GM12878 (cell line): ENCODE results near the gene PPIA. TPM values are rescaled to one million over a fixed set of nuclear protein-coding genes. Genes with fewer than 3 reads are reported as not detected.

ENCODE experiments used
- CUX1 ChIP-seq: IDR thresholded peaks from 2 replicates; pipeline ENCODE4 v1.6.1; 2012; ENCODE audit warnings: improper control_type of control experiment, low read depth, low read length; ENCODE audit not compliant: insufficient replicate concordance
- FOS ChIP-seq: IDR thresholded peaks from 3 replicates; pipeline ENCODE4 v1.6.1; 2011; ENCODE audit warnings: borderline replicate concordance; ENCODE audit not compliant: insufficient read length; ENCODE audit errors: extremely low read depth
- FOXK2 ChIP-seq: fragments of 450-650 bp; IDR thresholded peaks from 2 replicates; pipeline ENCODE4 v1.6.1; 2017; ENCODE audit warnings: mild to moderate bottlenecking, moderate library complexity
- JUND ChIP-seq: IDR thresholded peaks from 2 replicates; pipeline ENCODE4 v1.6.1; 2012; ENCODE audit warnings: low read depth, mild to moderate bottlenecking, low read length, improper control_type of control experiment, moderate library complexity
- KDM1A ChIP-seq: fragments of 200-600 bp; sonication (generic); IDR thresholded peaks from 2 replicates; pipeline ENCODE4 v1.6.1; 2016; ENCODE audit warnings: borderline replicate concordance
- MYC ChIP-seq: IDR thresholded peaks from 2 replicates; pipeline ENCODE4 v1.6.1; 2011; ENCODE audit warnings: mild to moderate bottlenecking, low read length, moderate library complexity, inconsistent platforms; ENCODE audit not compliant: insufficient read depth, insufficient replicate concordance, insufficient read length, severe bottlenecking
- PKNOX1 ChIP-seq: fragments of 450-650 bp; IDR thresholded peaks from 2 replicates; pipeline ENCODE4 v1.6.1; 2016; ENCODE audit warnings: mild to moderate bottlenecking
- POLR2A ChIP-seq: IDR thresholded peaks from 2 replicates; pipeline ENCODE4 v1.6.1; 2011; ENCODE audit warnings: low read depth, mild to moderate bottlenecking, low read length
- POU2F2 ChIP-seq: IDR thresholded peaks from 3 replicates; pipeline ENCODE4 v1.6.1; 2011; ENCODE audit warnings: low read depth, mild to moderate bottlenecking, low read length, borderline replicate concordance
- RB1 ChIP-seq: fragments of 450-650 bp; formaldehyde crosslinking; IDR thresholded peaks from 2 replicates; pipeline ENCODE4 v1.6.1; 2017; ENCODE audit warnings: mild to moderate bottlenecking, borderline replicate concordance
- RELA ChIP-seq: fragments of 450-650 bp; IDR thresholded peaks from 2 replicates; pipeline ENCODE4 v1.8.0; 2014; ENCODE audit warnings: borderline replicate concordance; ENCODE audit not compliant: partially characterized antibody
- SIX5 ChIP-seq: IDR thresholded peaks from 2 replicates; pipeline ENCODE4 v1.6.1; 2011; ENCODE audit warnings: mild to moderate bottlenecking, low read depth, low read length, moderate library complexity; ENCODE audit not compliant: severe bottlenecking
- SRF ChIP-seq, 2 experiments: IDR thresholded peaks; 2 replicates each; pipeline ENCODE4 v1.6.1; 2011; ENCODE audit warnings: low read depth in 2 of 2, low read length in 2 of 2, mild to moderate bottlenecking in 1 of 2, moderate library complexity in 1 of 2
- SUPT20H ChIP-seq: IDR thresholded peaks from 2 replicates; pipeline ENCODE4 v1.6.1; 2011; ENCODE audit warnings: low read depth, mild to moderate bottlenecking, low read length, moderate library complexity, borderline replicate concordance; ENCODE audit not compliant: control insufficient read depth
- TCF7 ChIP-seq: IDR thresholded peaks from 2 replicates; pipeline ENCODE4 v1.6.1; 2014; ENCODE audit warnings: antibody characterized with exemption, borderline replicate concordance
- WRNIP1 ChIP-seq: IDR thresholded peaks from 2 replicates; pipeline ENCODE4 v1.6.1; 2011; ENCODE audit warnings: low read depth, low read length, improper control_type of control experiment, borderline replicate concordance
- ZNF24 ChIP-seq: fragments of 450-650 bp; IDR thresholded peaks from 2 replicates; pipeline ENCODE4 v1.6.1; 2017; ENCODE audit warnings: antibody characterized with exemption, mild to moderate bottlenecking
- ZNF274 ChIP-seq: IDR thresholded peaks from one replicate; pipeline ENCODE4 v1.8.0; 2011; ENCODE audit not compliant: insufficient read length, insufficient read depth
- polyA plus RNA-seq, 11 experiments: library from polyadenylated mRNA; depleted of rRNA in 4 of 11; unstranded in 6 of 11; stranded (reverse) in 5 of 11; fragments of >200 nt; fragmentation: Nextera tagmentation in 4 of 11; fragmentation: Illumina TruSeq in 1 of 11; extraction: Ambion mirVana in 4 of 11; extraction: Trizol in 1 of 11; gene quantifications; 1 replicate in 1 of 11; 2 replicates in 10 of 11; pipeline versions ENCODE4 v1.2.1 to v1.2.3, GENCODE V29; 2011 to 2016; ENCODE audit warnings: inconsistent platforms in 2 of 11, missing spikeins in 2 of 11, low read depth in 1 of 11
- total RNA-seq, 4 experiments: library from RNA; depleted of rRNA in 3 of 4; stranded (reverse); fragments of >200 nt in 3 of 4; fragmentation: Illumina TruSeq in 1 of 4; extraction: Trizol in 1 of 4; gene quantifications; 2 replicates each; pipeline versions ENCODE4 v1.2.1 to v1.2.3, GENCODE V29; 2013 to 2021
- TF ChIP-seq, protein P1 (sequence below): IDR thresholded peaks from 2 replicates; pipeline ENCODE4 v1.6.1; 2012; ENCODE audit warnings: low read length, inconsistent platforms
- TF ChIP-seq, protein P2 (sequence below), 3 experiments: IDR thresholded peaks in 2 of 3; conservative IDR thresholded peaks in 1 of 3; 2 replicates each; pipeline ENCODE4 v1.5.1; 2011; ENCODE audit warnings: low read depth in 3 of 3, low read length in 3 of 3, mild to moderate bottlenecking in 3 of 3, control low read depth in 2 of 3, moderate library complexity in 2 of 3, inconsistent platforms in 1 of 3, mixed read lengths in 1 of 3; ENCODE audit not compliant: control insufficient read depth in 2 of 3, insufficient read depth in 1 of 3; ENCODE audit errors: extremely low read depth in 1 of 3

Gene PPIA
- total and polyA plus RNA-seq, 10 of the 15 experiments (the other 5 are each of a cell fraction or from before 2014, with no cell fraction given) = 2,712 to 7,982 (median 5,027) TPM

DNA sequence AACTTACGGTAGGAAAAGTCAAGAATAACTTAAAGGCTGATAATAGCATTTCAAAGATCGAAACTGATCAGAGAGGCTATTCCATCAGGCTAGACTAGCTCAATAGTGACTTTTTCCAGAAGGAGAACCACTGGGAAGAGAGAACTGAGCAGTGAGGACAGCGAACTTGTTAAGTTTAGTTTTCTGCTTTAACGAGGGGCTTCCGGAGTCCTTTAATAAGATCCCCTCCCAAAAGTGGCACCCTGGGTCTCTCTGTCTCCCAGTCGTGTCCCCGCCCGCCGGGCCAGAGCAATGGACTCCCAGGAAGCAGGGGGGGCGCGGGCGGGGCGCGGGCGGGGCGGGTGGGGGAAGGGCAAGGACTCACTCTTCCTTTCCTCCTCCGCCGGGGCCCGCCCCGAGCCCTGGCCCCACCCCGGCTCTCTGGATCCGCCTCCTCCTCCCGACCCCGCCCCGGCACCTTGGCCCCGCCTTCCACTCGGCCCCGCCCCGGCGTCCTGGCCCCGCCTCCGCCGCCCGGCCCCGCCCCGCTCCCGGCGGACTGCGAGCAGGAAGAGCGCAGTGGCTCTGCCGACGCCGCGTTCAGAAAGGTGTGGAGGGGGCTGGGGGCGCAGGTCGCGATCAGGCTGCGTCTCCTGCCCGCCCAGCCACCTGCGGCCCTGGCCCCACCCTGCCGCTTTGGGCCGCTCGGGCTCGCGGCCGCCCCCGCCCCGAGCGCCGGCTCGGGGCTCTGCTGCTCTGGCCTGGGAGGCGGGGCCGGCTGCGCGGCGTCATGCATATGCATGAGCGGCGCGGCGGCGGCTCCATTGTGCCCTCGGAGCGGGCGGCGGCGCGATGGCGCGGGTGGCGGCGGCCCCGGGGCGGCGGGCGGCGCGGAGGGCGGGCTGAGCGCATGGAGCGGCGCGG is 48.2 kb upstream of the PPIA start, which contains the start of gene ZMIZ2 (continued):
- peak; percentile 60 for TF ChIP-seq CUX1
- TF ChIP-seq TCF7 = no peak
- peak; percentile 57; the same call in 1 of the 2 replicates for TF ChIP-seq ZNF24
- peak; percentile 80 for TF ChIP-seq RELA
- no peak for TF ChIP-seq WRNIP1
- TF ChIP-seq SRF (IDR thresholded peaks at IDR 0.05; ENCODE audit: low read depth in 2 of 2, low read length in 2 of 2) = peak; percentile 71 to 98
- no peak for TF ChIP-seq JUND
- TF ChIP-seq KDM1A = no peak
- no peak for TF ChIP-seq FOXK2
- TF ChIP-seq POLR2A = peak; percentile 62; the same call in 1 of the 2 replicates
- TF ChIP-seq RB1 = peak; percentile 30; the same call in 1 of the 2 replicates
- TF ChIP-seq SIX5 = peak; percentile 32
- no peak for TF ChIP-seq ZNF274
- TF ChIP-seq, protein P1, sequence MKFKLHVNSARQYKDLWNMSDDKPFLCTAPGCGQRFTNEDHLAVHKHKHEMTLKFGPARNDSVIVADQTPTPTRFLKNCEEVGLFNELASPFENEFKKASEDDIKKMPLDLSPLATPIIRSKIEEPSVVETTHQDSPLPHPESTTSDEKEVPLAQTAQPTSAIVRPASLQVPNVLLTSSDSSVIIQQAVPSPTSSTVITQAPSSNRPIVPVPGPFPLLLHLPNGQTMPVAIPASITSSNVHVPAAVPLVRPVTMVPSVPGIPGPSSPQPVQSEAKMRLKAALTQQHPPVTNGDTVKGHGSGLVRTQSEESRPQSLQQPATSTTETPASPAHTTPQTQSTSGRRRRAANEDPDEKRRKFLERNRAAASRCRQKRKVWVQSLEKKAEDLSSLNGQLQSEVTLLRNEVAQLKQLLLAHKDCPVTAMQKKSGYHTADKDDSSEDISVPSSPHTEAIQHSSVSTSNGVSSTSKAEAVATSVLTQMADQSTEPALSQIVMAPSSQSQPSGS = no peak
- no peak for TF ChIP-seq PKNOX1
- no peak for TF ChIP-seq SUPT20H
- no peak for TF ChIP-seq MYC
- TF ChIP-seq, protein P2, sequence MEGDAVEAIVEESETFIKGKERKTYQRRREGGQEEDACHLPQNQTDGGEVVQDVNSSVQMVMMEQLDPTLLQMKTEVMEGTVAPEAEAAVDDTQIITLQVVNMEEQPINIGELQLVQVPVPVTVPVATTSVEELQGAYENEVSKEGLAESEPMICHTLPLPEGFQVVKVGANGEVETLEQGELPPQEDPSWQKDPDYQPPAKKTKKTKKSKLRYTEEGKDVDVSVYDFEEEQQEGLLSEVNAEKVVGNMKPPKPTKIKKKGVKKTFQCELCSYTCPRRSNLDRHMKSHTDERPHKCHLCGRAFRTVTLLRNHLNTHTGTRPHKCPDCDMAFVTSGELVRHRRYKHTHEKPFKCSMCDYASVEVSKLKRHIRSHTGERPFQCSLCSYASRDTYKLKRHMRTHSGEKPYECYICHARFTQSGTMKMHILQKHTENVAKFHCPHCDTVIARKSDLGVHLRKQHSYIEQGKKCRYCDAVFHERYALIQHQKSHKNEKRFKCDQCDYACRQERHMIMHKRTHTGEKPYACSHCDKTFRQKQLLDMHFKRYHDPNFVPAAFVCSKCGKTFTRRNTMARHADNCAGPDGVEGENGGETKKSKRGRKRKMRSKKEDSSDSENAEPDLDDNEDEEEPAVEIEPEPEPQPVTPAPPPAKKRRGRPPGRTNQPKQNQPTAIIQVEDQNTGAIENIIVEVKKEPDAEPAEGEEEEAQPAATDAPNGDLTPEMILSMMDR (IDR thresholded peaks at IDR 0.05 in 2 of 3, conservative IDR thresholded peaks at IDR 0.05 in 1 of 3; ENCODE audit: control insufficient read depth in 2 of 3, extremely low read depth in 1 of 3, insufficient read depth in 1 of 3, low read depth in 3 of 3, low read length in 3 of 3) = no peak
- peak; percentile 100 for TF ChIP-seq POU2F2
- no peak for TF ChIP-seq FOS
